OCI-M2 (cell line): ENCODE results near the gene DCDC2C.
"Not testable (repeated sequence)": the region's sequence is repeated elsewhere in the genome, so short reads cannot be mapped to it uniquely, and the experiment has no call there.

Experiments used
- DNase-seq: peaks from one replicate; lab custom pipeline; 2025; ENCODE audit not compliant: unreplicated experiment; lab: John Stamatoyannopoulos, UW

DCDC2C gene

GRCh38 chr2:3814706-3815245 is 111.4 kb downstream of the DCDC2C start:
- no peak for DNase-seq

DNA sequence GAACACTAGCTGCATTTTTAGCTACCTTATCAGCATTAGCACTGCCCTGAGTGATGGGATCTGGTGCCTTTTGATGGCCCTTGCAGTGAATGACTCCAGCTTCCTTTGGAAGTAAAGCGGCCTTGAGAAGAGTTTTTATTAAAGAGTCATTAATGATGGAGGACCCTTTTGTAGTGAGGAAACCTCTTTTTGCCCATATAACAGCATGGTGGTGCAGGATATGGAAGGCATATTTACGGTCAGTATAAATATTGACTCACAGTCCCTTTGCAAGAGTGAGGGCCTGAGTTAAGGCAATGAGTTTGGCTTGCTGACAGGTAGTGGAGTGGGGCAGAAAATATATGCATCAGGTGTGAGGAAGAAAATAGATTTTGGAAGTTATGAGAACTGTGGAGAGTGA is 113.8 kb downstream of the DCDC2C start:
- DNase-seq = not testable (repeated sequence)

GRCh38 chr2:3823748-3824147 is 120.4 kb downstream of the DCDC2C start:
- DNase-seq = no peak

- DNase-seq = no peak
Measured at GRCh38 chr2:3827673-3828575, 124.5 kb downstream of the DCDC2C start.

DNA sequence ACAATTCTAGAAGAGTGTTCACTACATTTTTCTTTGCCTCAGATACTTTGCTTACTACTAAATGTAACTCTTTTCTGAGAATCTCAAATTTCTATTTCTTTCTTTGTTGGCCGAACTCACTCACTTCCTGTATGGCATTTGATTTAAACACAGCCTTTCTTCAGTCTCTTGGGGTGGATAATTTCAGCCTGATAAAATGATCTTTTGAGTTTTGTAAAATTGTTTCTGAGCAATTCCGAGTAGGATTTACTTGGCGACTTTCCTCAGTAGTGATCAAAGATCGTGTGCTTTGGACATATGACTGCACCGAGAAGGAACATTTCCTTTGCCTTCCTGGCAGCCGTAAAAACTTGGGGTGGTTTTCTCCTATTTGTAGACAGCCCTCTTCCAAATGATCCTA is 127.4 kb downstream of the DCDC2C start:
- DNase-seq = no peak

- DNase-seq = no peak
Measured at GRCh38 chr2:3837086-3837485, 133.7 kb downstream of the DCDC2C start.

- DNase-seq = no peak
Measured at GRCh38 chr2:3838348-3838747, 135.0 kb downstream of the DCDC2C start.

DNA sequence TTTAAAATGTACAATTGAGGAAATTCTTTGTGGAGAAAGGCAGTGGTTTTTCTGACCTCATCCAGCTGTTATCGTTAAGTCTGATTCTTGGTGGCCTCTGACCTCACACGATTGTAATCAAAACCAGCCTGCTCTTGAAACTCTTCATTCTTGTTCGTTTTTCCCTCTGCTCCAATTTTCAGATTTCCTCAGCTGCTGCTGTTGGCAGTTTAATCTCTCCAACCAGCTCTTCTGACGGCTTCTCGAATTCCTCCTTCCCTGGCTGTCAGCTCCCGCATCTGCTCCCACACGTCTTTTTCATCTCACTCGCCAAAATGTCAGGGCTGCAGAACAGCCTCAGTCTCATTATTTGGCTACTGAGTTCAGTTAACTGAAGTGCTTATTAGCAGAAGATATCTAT is 136.1 kb downstream of the DCDC2C start:
- no peak for DNase-seq

DNA sequence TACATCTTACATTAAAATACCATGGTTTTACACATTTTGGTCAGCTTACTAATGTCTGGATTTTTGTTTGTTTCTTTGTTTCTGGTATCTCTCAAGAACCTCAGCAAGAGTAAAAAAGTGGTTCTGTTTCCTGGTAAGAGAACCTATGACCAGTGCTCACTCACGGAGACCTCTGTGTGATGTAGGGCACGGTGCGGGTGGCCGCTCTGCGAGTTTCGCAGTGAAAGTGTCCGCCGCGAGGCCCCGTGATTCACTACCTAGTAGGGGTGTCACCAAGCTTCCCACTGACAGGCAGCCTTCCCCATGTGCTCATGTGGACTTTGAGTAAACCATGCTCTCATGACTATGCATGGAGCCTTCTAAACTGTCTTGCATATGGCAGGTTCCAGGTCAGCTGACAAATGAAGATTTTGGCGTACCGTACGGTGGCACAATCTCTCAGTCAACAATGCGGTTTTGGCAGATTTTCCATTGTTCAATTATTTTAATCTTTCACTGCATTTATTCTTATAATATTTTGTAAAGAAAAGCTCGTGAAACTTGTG is 137.3 kb downstream of the DCDC2C start:
- no peak for DNase-seq

GRCh38 chr2:3847397-3848052 is 144.2 kb downstream of the DCDC2C start:
- DNase-seq = no peak

GRCh38 chr2:3848776-3849175 is 145.4 kb downstream of the DCDC2C start:
- no peak for DNase-seq

- DNase-seq = no peak
Measured at GRCh38 chr2:3849213-3849612, 145.8 kb downstream of the DCDC2C start.

GRCh38 chr2:3857576-3857975 is 154.2 kb downstream of the DCDC2C start:
- no peak for DNase-seq

- DNase-seq = no peak
Measured at GRCh38 chr2:3864943-3865865, 161.8 kb downstream of the DCDC2C start.

DNA sequence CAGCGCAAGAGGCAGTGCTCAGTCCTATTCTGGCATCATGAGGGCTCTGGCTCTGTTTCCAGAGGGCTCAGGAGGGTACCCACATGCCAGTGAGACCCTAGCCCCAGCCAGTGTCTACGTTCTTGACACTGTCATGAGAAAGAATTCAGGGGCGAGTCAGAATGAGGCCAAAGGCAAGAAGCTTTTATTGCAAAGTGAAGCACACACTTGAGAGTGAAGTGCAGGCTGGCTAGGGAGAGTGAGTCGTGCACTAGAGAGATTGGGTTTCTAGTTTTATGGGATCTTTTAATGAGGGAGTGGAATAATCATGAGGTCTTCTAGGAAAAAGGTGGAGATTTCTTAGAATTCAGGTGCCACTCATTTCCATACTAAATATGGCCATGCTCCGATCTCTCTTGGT is 164.1 kb downstream of the DCDC2C start:
- no peak for DNase-seq

DNA sequence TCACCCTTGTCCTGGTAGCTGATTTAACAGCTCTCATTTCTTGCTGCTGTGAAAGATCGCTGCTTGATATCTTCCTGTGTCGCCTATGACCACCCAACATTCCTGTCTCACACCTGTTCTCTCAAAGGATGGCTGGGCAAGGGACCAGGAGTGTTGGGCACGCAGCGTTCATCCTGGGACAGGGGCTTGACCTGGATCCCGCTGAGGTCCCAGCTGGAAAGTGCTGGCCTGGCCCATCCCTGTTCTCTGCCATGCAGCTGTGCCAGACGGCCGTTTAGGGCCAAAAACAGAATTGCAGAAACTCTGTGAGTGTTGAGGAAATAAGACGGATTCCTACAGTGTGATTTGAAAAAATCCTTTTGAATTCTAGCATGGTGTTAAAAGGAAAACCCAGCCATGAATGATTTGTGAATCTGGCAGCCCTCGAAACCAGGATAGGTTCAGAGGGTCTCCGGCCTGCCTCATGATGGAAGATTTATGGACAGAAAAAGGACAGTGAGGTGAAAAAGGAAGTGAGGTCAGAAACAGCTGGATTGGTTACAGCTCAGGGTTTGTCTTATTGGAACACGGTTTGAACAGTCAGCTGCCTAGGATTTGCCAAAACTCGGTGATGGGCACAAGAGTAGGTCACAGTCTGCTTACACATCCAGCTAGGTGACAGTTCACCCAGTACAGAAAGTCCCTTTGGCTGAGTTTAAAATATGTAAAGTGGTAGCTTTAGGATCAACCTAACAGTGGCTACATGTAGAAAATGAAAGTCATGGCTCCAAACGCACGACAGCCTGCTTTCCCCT is 164.8 kb downstream of the DCDC2C start:
- DNase-seq = no peak

DNA sequence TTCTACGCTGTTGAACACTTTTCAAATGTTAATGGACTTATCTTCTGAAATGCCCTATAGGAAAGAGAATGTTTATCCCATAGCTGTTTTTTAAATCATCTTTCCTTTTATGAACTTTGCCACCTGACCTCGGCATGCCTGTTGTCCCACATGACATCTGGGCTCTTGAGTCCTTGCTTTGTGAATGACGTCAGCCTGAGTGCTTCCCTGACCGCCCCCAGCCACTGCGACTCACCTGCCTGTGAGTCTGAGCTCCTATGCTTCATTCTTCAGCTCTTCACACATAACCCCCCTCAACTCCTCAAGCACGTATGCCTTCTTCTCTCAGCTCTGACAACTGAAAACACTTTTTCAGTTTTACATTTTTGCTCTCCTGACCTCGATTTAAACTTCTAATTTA is 166.8 kb downstream of the DCDC2C start:
- DNase-seq = no peak

DNA sequence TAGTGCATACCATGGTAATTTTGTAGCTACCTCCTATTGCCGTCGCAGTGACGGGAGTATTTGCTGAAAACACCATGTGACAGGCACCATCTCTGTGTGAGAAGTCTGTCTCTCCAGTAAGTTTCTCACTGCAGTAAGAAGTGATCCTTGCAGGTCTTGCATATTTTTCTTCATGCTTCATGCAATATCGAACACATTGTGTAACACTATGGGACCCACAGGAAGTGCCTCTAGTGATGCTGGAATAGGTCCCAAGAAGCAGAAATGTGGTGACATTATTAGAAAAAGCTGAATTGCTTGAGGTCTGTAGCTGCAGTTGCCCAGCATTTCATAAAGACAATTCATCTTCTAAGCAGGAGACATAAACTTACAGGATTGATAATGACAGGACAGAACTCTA is 167.6 kb downstream of the DCDC2C start:
- no peak for DNase-seq

GRCh38 chr2:3872451-3872850 is 169.1 kb downstream of the DCDC2C start:
- DNase-seq = no peak

- DNase-seq = no peak
Measured at GRCh38 chr2:3873899-3874298, 170.5 kb downstream of the DCDC2C start.
